GM23338 (cell line): ENCODE results near the gene COMTD1. TPM values are rescaled to one million over a fixed set of nuclear protein-coding genes. Genes with fewer than 3 reads are reported as not detected.
"Not testable (repeated sequence)": the region's sequence is repeated elsewhere in the genome, so short reads cannot be mapped to it uniquely, and the experiment has no call there.

Experiments used
- ATAC-seq: fragments of 200-7000 bp; cut with Tn5 transposase; 3 replicates; pipeline ENCODE4 v1.9.1; 2020
- DNase-seq: peaks from one replicate; pipeline ENCODE4 v3.0.0-alpha.2; 2015; ENCODE audit warnings: low spot score
- H2AFZ ChIP-seq: fragments of 200-600 bp; sonication (generic); 2 replicates; pipeline ENCODE4 v1.8.0; 2016; ENCODE audit warnings: antibody characterized with exemption, mild to moderate bottlenecking, moderate library complexity
- H3F3A ChIP-seq: fragments of 200-600 bp; sonication (generic); replicated peaks from 2 replicates; pipeline ENCODE4 v1.8.0; 2017; ENCODE audit warnings: antibody characterized with exemption, mixed run types, low read depth
- H3K27ac ChIP-seq: fragments of 200-600 bp; sonication (generic); 2 replicates; pipeline ENCODE4 v1.6.1; 2016; ENCODE audit warnings: low read depth
- H3K27me3 ChIP-seq: fragments of 200-600 bp; sonication (generic); 2 replicates; pipeline ENCODE4 v1.8.0; 2016; ENCODE audit warnings: mild to moderate bottlenecking, mixed run types, moderate library complexity; ENCODE audit not compliant: insufficient read depth
- H3K36me3 ChIP-seq: fragments of 200-600 bp; sonication (generic); 2 replicates; pipeline ENCODE4 v1.8.0; 2016; ENCODE audit warnings: mild to moderate bottlenecking; ENCODE audit not compliant: insufficient read depth
- H3K4me1 ChIP-seq: fragments of 200-600 bp; sonication (generic); 2 replicates; pipeline ENCODE4 v1.8.0; 2016; ENCODE audit warnings: mild to moderate bottlenecking, moderate library complexity; ENCODE audit not compliant: insufficient read depth
- H3K4me2 ChIP-seq: fragments of 200-600 bp; sonication (generic); 2 replicates; pipeline ENCODE4 v1.7.1; 2017; ENCODE audit warnings: mixed run types
- H3K4me3 ChIP-seq: fragments of 200-600 bp; sonication (generic); 2 replicates; pipeline ENCODE4 v1.6.1; 2016; ENCODE audit warnings: mixed run types
- H3K79me2 ChIP-seq: fragments of 200-600 bp; sonication (generic); replicated peaks from 2 replicates; pipeline ENCODE4 v1.8.0; 2017; ENCODE audit warnings: mild to moderate bottlenecking; ENCODE audit not compliant: insufficient read depth
- H3K9me2 ChIP-seq: fragments of 200-600 bp; sonication (generic); 2 replicates; pipeline ENCODE4 v1.8.0; 2017; ENCODE audit not compliant: insufficient read depth
- H4K20me1 ChIP-seq: fragments of 200-600 bp; sonication (generic); replicated peaks from 2 replicates; pipeline ENCODE4 v1.8.0; 2017; ENCODE audit warnings: mild to moderate bottlenecking; ENCODE audit not compliant: insufficient read depth
- H3K27ac Mint-ChIP-seq: 2 replicates; pipeline ENCODE4 v1.8.0; 2020; ENCODE audit warnings: inconsistent platforms, mild to moderate bottlenecking, moderate library complexity, mixed read lengths
- H3K27me3 Mint-ChIP-seq: 3 replicates; pipeline ENCODE4 v1.8.0; 2022; ENCODE audit warnings: low read depth, mild to moderate bottlenecking, moderate library complexity, mixed read lengths, inconsistent platforms; ENCODE audit not compliant: insufficient read depth, poor library complexity
- H3K36me3 Mint-ChIP-seq: 3 replicates; pipeline ENCODE4 v1.8.0; 2021; ENCODE audit warnings: low read depth, mild to moderate bottlenecking, inconsistent platforms, moderate library complexity, mixed read lengths
- H3K4me1 Mint-ChIP-seq: 3 replicates; pipeline ENCODE4 v1.8.0; 2020; ENCODE audit warnings: mild to moderate bottlenecking, inconsistent platforms, mixed read lengths
- H3K4me3 Mint-ChIP-seq: 3 replicates; pipeline ENCODE4 v1.8.0; 2021; ENCODE audit warnings: moderate library complexity, mild to moderate bottlenecking, inconsistent platforms, mixed read lengths
- H3K9me3 Mint-ChIP-seq: 3 replicates; pipeline ENCODE4 v1.8.0; 2020; ENCODE audit warnings: moderate library complexity, mild to moderate bottlenecking, inconsistent platforms, mixed read lengths
- EZH2 ChIP-seq: fragments of 200-600 bp; sonication (generic); IDR thresholded peaks from one replicate; pipeline ENCODE4 v1.8.0; 2017; ENCODE audit warnings: antibody characterized with exemption, mild to moderate bottlenecking, low read depth; ENCODE audit not compliant: unreplicated experiment
- EZH2phosphoT487 ChIP-seq: fragments of 200-600 bp; sonication (generic); IDR thresholded peaks from one replicate; pipeline ENCODE4 v1.8.1; 2018; ENCODE audit warnings: antibody characterized with exemption; ENCODE audit not compliant: unreplicated experiment
- JUNB ChIP-seq: IDR thresholded peaks from one replicate; pipeline ENCODE4 v1.6.1; 2016; ENCODE audit warnings: antibody characterized with exemption; ENCODE audit not compliant: unreplicated experiment
- POLR2AphosphoS5 ChIP-seq: IDR thresholded peaks from 2 replicates; pipeline ENCODE4 v1.6.1; 2016; ENCODE audit warnings: antibody characterized with exemption, low read depth
- STAT1 ChIP-seq: IDR thresholded peaks from one replicate; pipeline ENCODE4 v1.6.1; 2016; ENCODE audit warnings: antibody characterized with exemption; ENCODE audit not compliant: unreplicated experiment
- ZNF331 ChIP-seq: fragments of 250-450 bp; sonication (Bioruptor Pico); IDR thresholded peaks from 2 replicates; pipeline ENCODE4 v1.5.0; 2020; ENCODE audit warnings: low read depth, mild to moderate bottlenecking, moderate library complexity
- polyA plus RNA-seq: library from polyadenylated mRNA; unstranded; fragments of >200 nt; fragmentation: Nextera tagmentation; extraction: Ambion mirVana; gene quantifications from 2 replicates; pipeline ENCODE4 v1.2.1, GENCODE V29; 2016
- total RNA-seq: library from RNA; depleted of rRNA; stranded (reverse); fragments of >200 nt; shearing (Covaris generic); gene quantifications from 2 replicates; pipeline ENCODE4 v1.2.3, GENCODE V29; 2014
- TF ChIP-seq, protein P1 (sequence below): IDR thresholded peaks from one replicate; pipeline ENCODE4 v1.6.1; 2018; ENCODE audit warnings: antibody characterized with exemption; ENCODE audit not compliant: unreplicated experiment
- TF ChIP-seq, protein P2 (sequence below): IDR thresholded peaks from 2 replicates; pipeline ENCODE4 v1.6.1; 2016; ENCODE audit warnings: antibody characterized with exemption
- TF ChIP-seq, protein P3 (sequence below), 2 experiments: fragments of 200-600 bp in 1 of 2; sonication (generic) in 1 of 2; conservative IDR thresholded peaks; 2 replicates each; pipeline versions ENCODE4 v1.5.1 to v1.6.1; 2016 to 2017; ENCODE audit warnings: antibody characterized with exemption in 2 of 2, low read depth in 2 of 2, mild to moderate bottlenecking in 2 of 2, moderate library complexity in 1 of 2

The COMTD1 gene
- total and polyA plus RNA-seq, 2 experiments from 2014 or later: 40.0 to 46.7 TPM

DNA sequence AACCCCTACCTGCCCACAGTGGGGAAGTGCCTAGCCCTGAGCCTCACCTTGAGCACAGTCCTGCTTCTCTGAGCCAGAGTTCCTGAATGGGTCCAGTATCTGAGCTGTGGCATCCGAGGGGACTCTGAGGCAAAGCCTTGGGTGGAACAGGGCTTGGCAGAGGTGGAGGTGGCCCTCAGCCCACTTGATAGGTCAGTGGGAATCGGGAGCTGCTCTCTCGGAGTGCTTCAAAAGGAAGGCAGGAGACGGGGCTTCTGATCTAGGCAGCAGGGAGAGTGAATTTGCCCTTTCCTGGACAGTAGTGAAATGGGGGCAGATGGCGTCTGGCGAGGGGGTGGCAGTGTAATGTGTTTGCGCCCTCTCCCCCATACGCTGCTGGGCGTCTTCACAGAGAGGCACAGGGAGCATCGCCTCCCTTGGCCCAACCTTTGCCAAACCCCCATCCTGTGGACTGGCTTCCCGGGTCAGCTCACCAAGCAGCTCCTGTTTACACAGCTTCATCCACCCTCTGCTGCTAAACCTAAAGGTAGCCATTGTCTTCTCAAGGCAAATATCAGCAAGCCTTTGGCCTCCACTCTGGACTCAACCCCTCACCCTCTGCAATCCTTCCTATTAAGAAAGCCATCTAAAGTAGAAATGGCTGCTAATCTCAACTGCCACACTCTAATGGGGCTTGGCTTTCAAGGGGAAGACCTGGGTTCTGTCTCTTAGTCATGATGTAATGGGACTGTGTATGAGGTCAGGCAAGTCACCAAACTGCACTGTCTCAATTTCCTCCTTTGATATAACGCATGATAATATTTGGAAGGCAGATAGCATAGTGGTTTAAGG lies 46.3 kb downstream of the COMTD1 start:
- no peak overlapping the region for H3K4me3 Mint-ChIP-seq
- no peak for DNase-seq
- H2AFZ ChIP-seq: no peak overlapping the region
- H3K36me3 ChIP-seq: no peaks in the 10 kb centered on the region
- peaks cover 3% of the 10 kb centered on the region for H3K27me3 Mint-ChIP-seq
- H3K36me3 Mint-ChIP-seq: no peaks in the 10 kb centered on the region
- H3K27me3 ChIP-seq: no peaks in the 10 kb centered on the region
- no peaks in the 10 kb centered on the region for H3K79me2 ChIP-seq
- peaks cover 5% of the 10 kb centered on the region; the same call in 1 of the 2 replicates for H3K4me1 ChIP-seq
- no peak for ATAC-seq
- H3K4me3 ChIP-seq: no peak overlapping the region
- H3K4me2 ChIP-seq: no peak overlapping the region
- no peaks in the 10 kb centered on the region for H3K9me3 Mint-ChIP-seq
- H3K27ac Mint-ChIP-seq: peak overlapping the region; percentile 81
- H4K20me1 ChIP-seq: no peaks in the 10 kb centered on the region
- no peaks in the 10 kb centered on the region for H3K9me2 ChIP-seq
- H3K27ac ChIP-seq: 0 out of 2 replicates have a peak overlapping the region, but pooled peaks have one; percentile 45
- TF ChIP-seq STAT1 (no peak), EZH2 (no peak), POLR2AphosphoS5 (no peak), EZH2phosphoT487 (no peak), ZNF331 (CRISPR knock-in tag) (no peak), JUNB (no peak)
- TF ChIP-seq, protein P1, sequence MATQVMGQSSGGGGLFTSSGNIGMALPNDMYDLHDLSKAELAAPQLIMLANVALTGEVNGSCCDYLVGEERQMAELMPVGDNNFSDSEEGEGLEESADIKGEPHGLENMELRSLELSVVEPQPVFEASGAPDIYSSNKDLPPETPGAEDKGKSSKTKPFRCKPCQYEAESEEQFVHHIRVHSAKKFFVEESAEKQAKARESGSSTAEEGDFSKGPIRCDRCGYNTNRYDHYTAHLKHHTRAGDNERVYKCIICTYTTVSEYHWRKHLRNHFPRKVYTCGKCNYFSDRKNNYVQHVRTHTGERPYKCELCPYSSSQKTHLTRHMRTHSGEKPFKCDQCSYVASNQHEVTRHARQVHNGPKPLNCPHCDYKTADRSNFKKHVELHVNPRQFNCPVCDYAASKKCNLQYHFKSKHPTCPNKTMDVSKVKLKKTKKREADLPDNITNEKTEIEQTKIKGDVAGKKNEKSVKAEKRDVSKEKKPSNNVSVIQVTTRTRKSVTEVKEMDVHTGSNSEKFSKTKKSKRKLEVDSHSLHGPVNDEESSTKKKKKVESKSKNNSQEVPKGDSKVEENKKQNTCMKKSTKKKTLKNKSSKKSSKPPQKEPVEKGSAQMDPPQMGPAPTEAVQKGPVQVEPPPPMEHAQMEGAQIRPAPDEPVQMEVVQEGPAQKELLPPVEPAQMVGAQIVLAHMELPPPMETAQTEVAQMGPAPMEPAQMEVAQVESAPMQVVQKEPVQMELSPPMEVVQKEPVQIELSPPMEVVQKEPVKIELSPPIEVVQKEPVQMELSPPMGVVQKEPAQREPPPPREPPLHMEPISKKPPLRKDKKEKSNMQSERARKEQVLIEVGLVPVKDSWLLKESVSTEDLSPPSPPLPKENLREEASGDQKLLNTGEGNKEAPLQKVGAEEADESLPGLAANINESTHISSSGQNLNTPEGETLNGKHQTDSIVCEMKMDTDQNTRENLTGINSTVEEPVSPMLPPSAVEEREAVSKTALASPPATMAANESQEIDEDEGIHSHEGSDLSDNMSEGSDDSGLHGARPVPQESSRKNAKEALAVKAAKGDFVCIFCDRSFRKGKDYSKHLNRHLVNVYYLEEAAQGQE: no peak
- TF ChIP-seq, protein P2, sequence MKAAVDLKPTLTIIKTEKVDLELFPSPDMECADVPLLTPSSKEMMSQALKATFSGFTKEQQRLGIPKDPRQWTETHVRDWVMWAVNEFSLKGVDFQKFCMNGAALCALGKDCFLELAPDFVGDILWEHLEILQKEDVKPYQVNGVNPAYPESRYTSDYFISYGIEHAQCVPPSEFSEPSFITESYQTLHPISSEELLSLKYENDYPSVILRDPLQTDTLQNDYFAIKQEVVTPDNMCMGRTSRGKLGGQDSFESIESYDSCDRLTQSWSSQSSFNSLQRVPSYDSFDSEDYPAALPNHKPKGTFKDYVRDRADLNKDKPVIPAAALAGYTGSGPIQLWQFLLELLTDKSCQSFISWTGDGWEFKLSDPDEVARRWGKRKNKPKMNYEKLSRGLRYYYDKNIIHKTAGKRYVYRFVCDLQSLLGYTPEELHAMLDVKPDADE: no peak
- TF ChIP-seq, protein P3, sequence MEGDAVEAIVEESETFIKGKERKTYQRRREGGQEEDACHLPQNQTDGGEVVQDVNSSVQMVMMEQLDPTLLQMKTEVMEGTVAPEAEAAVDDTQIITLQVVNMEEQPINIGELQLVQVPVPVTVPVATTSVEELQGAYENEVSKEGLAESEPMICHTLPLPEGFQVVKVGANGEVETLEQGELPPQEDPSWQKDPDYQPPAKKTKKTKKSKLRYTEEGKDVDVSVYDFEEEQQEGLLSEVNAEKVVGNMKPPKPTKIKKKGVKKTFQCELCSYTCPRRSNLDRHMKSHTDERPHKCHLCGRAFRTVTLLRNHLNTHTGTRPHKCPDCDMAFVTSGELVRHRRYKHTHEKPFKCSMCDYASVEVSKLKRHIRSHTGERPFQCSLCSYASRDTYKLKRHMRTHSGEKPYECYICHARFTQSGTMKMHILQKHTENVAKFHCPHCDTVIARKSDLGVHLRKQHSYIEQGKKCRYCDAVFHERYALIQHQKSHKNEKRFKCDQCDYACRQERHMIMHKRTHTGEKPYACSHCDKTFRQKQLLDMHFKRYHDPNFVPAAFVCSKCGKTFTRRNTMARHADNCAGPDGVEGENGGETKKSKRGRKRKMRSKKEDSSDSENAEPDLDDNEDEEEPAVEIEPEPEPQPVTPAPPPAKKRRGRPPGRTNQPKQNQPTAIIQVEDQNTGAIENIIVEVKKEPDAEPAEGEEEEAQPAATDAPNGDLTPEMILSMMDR (conservative IDR thresholded peaks at IDR 0.05; ENCODE audit: low read depth in 2 of 2): no peak
- H3K4me1 Mint-ChIP-seq: peaks cover 40% of the 10 kb centered on the region
- H3F3A ChIP-seq: no peaks in the 10 kb centered on the region; the same call in 1 of the 2 replicates

DNA sequence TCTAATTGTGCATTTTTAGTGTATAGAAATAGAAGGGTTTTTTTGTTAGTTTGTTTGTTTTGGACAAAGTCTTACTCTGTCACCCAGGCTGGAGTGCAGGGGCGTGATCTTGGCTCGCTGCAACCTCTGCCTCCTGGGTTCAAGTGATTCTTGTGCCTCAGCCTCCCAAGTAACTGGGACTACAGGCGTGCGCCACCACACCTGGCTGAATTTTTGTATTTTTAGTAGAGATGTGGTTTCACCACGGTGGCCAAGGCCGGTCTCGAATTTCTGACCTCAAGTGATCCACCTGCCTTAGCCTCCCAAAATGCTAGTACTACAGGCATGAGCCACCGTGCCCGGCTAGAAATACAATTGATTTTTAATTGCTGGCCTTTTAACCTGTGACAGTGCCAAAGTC lies 47.2 kb downstream of the COMTD1 start:
- not testable (repeated sequence) for H3K36me3 ChIP-seq, H3K27me3 Mint-ChIP-seq, H3K9me3 Mint-ChIP-seq, DNase-seq, H3K79me2 ChIP-seq, ATAC-seq, H2AFZ ChIP-seq, H3K27ac Mint-ChIP-seq, H3K4me3 Mint-ChIP-seq, H3K4me3 ChIP-seq, H3K9me2 ChIP-seq, H3K4me1 ChIP-seq, H3F3A ChIP-seq, H3K27me3 ChIP-seq, H3K36me3 Mint-ChIP-seq, H4K20me1 ChIP-seq
- H3K4me1 Mint-ChIP-seq: peaks cover 40% of the 10 kb centered on the region
- Histone ChIP-seq H3K4me2 (0 out of 2 replicates have a peak overlapping the region, but pooled peaks have one; percentile 23), H3K27ac (peak overlapping the region; percentile 93)
